GM12874 (cell line): Measurements from ENCODE around the gene PCYT1B.

Experiments used
- CTCF ChIP-seq: IDR thresholded peaks from 2 replicates; pipeline ENCODE4 v1.5.1; 2011; ENCODE audit warnings: low read depth, mild to moderate bottlenecking, control low read depth, low read length, moderate library complexity; ENCODE audit not compliant: insufficient read depth

PCYT1B gene

GRCh38 chrX:24643116-24643515, 4.0 kb downstream of the PCYT1B start:
- no peak for TF ChIP-seq CTCF

- no peak for TF ChIP-seq CTCF
These were observed 17.4 kb downstream of the PCYT1B start for GRCh38 chrX:24629701-24630100.

- no peak for TF ChIP-seq CTCF
These were observed 27.5 kb downstream of the PCYT1B start for GRCh38 chrX:24619647-24620046.

- TF ChIP-seq CTCF: no peak
These were observed 36.6 kb downstream of the PCYT1B start for GRCh38 chrX:24610516-24610915.

GRCh38 chrX:24607616-24608015, 39.5 kb downstream of the PCYT1B start:
- TF ChIP-seq CTCF: no peak

- TF ChIP-seq CTCF: no peak
These were observed 44.0 kb downstream of the PCYT1B start for GRCh38 chrX:24603191-24603590.

GRCh38 chrX:24601858-24602257, 45.3 kb downstream of the PCYT1B start:
- TF ChIP-seq CTCF: no peak

GRCh38 chrX:24594501-24594900, 52.6 kb downstream of the PCYT1B start:
- TF ChIP-seq CTCF: no peak
